COLO829 (cell line): ENCODE results near the gene F2R.
"Not testable (repeated sequence)": the region's sequence is repeated elsewhere in the genome, so short reads cannot be mapped to it uniquely, and the experiment has no call there.

Source experiments
- DNase-seq: peaks from one replicate; pipeline ENCODE4 v3.0.0; 2012; ENCODE audit warnings: low spot score

Gene F2R

DNA sequence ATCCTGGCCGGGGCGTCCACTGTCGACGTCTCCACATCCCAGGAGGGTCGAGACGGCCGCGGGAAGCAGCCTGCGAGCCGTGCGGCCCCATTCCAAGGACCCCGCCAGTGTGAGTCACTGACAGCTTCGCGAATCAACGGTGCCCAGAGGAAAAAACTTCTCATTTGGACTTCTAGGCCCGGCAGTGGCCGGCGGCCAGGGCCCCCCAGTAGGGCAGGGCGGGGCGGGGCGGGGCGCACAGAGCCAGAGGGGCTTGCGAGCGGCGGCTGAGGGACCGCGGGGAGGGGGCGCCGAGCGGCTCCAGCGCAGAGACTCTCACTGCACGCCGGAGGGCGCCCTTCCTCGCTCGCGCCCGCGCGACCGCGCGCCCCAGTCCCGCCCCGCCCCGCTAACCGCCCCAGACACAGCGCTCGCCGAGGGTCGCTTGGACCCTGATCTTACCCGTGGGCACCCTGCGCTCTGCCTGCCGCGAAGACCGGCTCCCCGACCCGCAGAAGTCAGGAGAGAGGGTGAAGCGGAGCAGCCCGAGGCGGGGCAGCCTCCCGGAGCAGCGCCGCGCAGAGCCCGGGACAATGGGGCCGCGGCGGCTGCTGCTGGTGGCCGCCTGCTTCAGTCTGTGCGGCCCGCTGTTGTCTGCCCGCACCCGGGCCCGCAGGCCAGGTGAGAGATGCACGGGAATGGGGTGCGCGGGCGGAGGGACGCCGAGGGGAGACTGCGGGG lies at the start of gene F2R:
Gene F2R, plus strand, starts transcription at position 391 of the 720 bp plus-strand sequence. Its CDS starts 182 bp downstream, at position 573.
- peak; percentile 44 for DNase-seq

DNA sequence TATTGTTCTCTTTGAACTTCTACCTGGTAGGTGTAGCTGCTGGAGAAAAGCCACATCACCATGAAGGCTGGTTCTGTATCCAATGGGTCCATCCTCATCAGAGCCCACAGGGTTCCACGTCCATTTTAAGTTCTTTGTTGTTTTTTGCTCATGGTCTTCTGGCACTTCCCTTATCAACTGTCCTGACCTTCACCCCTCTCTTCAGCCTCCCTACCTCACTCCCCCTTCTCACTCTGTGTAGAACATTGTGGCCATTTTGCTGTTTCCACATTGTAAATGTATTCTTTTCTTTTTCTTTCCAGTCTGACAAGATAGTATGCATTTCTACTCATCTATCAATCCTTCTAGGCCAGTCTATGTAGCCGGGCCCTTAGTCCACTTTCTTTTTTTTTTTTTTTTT lies 48.4 kb upstream of the F2R start:
- no peak for DNase-seq

DNA sequence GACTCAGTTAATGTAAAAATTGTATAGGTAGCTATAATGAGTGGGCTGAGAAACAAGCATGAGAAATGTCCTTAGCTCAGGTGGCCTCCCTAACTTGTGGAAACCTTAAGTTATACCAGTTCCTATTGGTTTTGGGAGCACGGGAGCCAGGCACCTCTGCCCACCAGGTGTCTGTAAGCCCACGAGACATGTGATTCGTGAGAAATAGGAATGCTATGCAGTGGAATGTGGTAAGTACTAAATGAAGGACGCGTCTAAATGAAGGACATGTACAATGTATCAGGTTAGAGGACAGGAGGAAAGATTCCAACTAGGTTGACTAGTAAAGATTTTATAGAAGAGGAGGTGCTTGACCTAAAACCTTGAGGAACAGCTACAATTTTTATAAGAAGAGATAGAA lies 46.7 kb upstream of the F2R start:
- no peak for DNase-seq

DNA sequence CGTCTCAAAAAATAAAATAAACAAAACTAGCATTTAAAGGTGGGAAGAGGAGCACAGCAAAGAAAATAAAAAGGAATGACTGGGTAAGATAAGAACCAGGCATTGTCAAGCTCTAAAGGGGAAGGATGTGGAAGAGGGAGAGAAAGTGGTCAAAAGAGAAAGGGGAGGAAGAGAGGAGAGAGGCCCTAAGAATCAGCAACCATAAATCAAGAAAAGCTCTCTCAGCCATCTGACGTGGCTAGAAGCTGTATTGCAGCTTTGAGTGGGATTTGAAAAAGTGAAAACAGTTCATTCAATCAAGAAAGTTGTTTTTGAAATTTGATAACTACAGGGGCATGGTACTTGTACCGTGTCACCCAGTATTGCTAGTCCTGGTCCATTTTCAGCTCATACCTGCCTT lies 45.4 kb upstream of the F2R start:
- no peak for DNase-seq

DNA sequence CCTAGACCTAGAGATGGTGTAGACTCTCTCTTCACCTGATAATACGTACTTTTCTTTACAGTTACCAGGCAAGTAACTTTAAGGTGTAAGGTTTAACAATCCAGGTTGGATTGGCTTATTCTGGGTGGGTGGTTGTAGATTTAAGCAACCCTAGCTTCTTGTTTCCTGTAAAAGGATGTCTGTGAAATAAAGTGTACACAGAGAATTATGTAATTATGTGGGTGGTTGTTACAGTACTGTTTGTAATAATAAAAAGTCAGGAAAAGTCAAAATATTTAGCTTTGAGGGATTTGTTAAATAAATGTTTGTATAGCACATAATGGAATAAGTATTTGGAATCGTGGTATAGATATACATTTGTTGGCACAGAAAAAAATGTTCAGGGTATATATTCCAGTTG lies 43.7 kb upstream of the F2R start:
- DNase-seq, result no peak

DNA sequence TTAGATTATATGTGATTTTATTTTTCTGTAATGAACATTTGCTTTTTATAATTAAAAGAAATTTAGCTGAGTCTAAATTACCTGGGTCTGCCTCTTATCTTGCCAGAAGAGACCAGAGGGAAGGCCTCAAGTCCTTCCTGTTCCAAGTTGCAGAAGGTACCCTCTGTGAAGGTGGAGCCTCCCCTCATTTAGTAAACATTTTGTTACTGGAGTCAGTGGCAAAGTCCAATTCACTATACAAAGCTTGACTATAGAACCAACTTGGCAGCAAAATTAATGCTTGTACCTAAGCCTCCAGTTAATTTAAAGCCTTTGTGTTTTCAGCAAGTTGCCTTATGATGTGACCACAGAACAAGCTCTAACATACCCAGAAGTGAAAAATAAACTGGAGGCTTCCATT lies 42.8 kb upstream of the F2R start:
- no peak for DNase-seq

DNA sequence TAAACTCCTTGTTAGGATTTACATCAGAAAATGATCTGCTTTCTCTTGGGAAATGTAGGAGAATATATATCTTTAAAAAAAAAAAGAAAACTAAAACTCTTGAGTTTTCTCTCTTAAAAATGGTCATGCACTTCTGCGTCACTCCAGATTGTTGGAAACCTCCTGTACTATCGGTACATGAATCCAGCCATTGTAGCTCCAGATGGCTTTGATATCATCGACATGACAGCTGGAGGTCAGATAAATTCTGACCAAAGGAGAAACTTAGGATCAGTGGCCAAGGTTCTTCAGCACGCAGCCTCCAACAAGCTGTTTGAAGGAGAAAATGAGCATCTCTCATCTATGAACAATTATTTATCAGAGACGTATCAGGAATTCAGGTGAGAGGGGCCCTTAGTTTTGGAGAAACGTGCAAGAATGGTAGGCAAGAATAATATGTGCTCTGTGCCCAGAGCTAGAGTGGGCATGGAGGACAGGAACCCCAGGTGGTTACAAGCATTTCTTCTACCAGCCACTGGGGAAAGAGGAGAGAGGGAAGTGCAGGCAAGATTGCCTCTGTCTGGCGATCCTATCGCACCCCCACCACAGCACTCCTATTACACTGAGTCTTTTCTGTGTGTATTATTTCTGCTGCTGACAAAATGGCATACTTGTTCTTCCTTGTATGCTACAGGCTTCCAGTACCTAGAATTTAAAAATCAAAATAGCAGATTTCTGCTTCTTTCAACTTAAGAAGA lies 41.4 kb upstream of the F2R start:
- no peak for DNase-seq

DNA sequence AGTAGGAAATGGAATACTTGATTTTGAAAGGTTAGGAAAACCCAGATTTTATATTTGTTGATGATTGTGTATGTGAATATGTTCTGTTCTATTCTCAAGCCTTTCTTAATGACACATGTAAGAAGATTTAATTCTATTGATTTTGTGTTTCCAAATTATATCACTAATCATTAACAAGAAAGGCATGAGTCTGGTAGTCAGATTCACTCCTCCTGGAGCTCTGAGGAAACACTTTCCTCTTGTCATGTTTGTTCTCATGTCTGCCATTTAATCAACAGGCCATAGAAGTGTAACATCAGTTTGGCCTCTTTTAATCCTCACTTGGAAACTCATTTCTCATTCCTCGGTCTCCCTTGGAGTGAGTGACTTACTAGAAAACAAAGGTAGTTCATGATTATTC lies 40.6 kb upstream of the F2R start:
- DNase-seq, result no peak

DNA sequence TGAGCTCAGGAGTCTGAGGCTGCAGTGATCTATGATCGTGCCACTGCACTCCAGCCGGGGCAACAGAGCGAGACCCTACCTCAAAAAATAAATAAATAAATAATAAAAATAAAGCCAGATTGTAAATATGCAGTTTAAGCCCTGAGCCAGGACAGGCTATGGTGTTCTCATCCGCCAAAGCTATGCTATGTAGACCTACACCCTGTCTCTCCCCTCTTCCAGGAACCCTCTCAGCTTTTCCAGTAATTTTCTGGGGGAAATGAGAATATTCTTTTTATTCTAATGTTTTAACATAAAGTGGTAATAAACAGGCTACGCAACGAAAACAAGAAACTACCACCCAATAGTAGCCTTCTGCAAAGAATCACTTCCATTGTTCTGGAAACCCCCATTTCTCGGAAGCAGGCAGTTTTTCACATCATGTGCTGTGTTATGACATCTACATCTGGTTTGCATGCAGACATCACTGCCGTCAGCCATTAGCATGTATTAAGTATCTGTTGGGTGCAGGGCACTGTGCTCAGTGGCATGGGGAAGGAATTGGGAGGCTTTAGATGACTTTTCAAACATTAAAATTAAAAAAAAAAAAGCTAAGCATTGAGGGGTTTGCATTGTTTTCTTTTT lies 38.0 kb upstream of the F2R start:
- DNase-seq, result no peak

DNA sequence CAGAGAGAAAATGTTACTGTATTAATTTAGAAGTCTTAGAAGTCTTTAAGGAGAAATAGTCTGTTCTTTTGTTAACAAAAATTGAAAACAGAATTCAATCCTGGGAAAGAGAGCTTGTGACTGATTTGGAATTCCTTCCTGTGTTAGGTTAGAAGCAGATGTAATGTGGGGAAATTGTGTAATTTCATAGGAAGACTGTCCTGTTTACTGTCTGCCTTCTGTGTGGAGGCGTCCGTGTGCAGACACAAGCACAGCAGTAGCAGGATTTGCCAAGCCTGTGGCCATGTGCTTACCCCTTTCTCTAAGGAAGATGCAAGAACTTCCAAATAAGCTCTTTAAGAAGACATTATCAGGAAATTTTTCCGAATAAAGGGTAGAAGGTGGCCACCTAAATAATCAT lies 36.7 kb upstream of the F2R start:
- DNase-seq, result no peak

DNA sequence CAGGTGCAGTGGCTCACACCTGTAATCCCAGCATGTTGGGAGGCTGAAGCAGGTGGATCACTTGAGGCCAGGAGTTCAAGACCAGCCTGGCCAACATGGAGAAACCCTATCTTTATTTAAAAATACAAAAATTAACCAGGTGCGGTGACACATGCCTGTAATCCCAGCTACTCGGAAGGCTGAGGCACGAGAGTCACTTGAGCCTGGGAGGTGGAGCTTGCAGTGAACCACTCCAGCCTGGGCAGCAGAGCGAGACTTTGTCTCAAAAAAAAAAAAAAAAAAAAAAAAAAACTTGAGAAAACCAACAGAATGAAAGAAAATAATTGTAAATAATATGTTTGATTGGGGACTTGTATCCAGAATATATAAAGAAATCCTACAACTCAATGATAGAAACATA lies 35.1 kb upstream of the F2R start:
- DNase-seq, result not testable (repeated sequence)

DNA sequence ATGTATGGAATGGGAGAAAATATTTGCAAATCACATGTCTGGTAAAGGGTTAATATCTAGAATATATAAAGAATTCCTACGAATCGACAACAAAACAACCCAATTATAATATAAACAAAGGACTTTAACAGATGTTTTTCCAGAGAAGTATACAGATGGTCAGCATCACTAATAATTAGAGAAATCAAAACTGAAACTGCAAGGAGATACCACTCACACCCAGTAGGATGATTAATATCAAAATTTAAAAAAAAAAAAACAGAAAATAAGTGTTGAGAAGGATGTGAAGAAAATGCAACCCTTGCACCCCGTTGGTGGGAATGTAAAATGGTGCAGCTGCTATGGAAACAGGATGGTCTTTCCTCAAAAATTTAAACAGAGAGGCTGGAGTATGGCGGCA lies 34.6 kb upstream of the F2R start:
- DNase-seq, result no peak

DNA sequence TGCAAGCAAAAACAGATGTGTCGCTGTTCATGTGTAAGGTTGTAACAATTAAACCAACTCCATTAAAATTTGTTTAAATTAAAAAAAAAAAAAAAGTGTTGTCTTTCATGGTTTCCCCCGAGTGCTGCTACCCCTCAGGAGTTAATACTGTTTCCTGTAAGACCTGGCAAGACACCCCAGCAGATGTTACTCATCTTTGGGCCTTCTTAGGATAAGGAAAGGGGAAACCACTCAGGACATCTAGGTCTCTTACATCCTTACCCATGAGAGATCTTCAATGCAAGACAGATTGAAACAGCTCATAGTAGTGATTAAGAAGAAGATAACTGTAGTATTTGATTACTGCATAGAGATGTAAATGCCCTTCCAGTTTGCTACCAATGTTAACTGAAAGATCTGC lies 33.5 kb upstream of the F2R start:
- no peak for DNase-seq

DNA sequence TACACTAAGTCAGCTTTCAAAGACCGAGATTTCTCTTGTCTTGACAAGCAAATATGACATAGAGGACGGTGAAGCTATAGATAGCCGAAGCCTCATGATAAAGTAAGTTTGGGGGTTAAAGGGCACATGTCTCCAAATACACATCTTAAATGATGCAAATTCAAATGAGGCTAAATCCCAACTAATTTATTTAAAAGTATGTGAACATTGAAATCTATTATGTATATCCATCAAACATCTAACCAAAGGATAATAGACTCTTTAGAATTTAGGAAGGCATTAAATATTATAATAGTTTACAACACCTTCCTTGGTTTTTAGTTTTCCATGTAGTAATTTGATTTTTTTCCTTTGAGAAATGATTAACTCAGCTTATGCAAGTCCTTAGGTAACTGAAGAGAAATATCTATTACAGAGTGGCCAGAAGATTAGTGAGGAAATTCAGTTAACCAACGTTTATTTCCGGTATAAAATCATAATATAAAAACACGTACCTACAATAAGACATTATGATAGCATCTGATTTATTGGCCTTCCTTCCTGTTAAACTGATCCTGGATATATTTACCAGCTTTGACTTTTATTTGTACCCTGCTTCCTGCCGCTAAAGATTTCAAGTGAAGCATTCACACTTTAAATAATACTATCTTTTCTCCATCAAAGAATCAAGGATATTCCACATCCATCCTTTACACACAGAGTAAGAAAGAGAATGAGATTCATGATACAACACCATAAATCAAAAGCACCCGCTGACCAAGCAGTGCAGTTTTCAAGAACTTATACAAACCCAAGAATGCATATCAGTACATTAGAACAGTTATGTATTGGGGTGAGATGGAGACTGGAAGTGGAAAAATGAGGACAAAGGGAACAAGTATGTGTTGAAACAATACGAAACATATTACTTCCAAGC lies 31.9 kb upstream of the F2R start:
- DNase-seq, result no peak

DNA sequence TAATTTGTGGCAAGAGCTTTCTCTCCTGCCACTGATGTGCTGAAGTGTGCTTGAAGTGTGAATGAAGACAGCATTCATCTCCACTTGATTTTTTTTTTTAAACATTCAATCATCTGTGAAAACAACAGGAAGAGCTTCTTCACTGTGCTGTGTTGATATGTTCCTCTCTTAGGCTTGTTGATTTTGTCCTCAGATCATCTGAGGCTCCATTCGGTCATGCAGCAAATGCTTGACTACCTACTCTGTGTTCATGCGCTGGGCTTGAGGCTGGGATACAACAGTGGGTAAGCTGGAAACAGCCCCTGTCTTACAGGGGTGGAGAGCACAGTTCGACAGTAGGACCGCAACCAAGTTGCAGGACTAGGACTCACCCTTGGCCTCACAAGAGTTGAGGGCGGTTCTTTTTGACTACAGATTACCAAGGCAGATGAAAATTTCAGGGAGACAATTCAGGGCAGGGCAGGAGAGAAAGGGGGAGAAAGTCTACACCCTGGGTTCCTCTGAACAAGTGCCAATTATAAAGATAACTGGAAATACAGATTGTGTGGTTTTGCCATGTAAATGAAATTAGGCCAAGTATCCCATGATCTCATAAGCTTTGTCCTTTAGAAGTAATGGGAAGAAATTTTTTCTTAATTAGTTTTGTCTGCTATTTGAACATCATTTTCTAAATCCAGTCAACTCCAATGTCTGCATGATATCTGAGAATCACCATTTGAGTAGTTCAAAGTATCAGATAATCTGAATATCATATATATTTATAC lies 31.0 kb upstream of the F2R start:
- DNase-seq, result no peak

DNA sequence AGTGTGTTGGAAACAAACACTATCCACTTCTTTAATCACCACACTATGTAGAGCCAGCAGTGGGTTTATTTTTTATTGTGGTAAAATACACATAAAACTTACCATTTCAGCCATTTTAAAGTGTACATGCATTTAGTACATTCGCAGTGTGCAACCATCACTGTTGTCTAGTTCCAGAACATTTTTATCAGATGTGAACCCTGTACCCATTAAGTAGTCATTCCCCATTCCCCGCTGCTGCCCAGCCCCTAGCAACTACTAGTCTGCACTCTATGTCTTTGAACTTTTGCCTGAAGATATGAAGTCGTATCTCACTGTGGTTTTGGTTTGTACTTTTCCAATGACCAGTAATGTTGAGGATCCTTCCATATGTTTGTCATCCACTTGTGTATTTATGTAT lies 30.2 kb upstream of the F2R start:
- DNase-seq, result no peak

DNA sequence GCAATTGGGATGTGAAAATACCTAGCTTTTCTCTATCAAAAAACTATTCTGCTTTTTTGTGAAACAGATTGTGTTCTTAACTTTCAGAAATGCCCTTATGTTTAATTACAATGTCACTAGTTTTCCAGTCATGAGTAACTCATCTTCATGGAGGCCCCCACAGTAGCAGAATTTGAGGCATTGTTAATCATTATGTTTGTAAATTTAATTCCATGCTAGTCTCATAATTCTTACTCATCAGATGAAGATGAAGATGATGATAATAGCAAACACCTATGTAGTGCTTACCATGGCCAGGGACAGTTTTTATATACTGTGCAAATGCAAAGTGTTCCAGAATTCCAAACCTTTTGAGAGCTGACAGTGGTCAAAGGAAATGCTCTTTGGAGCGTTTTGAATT lies 27.7 kb upstream of the F2R start:
- no peak for DNase-seq

DNA sequence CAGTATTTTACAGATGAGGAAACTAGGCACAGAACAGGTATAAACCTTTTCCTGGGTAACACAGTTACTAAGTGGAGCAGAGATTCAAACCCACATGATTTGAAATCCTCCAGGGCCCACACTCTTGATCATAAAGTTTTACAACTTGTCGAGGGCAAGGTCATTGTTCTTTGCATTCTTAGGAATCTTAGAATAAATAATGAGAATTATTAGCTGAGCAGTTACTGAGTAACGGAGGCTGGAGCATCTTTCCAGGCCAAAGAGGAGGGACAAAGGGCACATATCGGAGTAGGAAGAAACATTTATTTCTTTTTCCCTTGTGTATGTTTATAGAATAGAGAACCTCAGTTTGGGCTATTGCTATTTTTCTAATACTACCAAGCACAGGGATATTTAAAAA lies 27.1 kb upstream of the F2R start:
- DNase-seq, result no peak

DNA sequence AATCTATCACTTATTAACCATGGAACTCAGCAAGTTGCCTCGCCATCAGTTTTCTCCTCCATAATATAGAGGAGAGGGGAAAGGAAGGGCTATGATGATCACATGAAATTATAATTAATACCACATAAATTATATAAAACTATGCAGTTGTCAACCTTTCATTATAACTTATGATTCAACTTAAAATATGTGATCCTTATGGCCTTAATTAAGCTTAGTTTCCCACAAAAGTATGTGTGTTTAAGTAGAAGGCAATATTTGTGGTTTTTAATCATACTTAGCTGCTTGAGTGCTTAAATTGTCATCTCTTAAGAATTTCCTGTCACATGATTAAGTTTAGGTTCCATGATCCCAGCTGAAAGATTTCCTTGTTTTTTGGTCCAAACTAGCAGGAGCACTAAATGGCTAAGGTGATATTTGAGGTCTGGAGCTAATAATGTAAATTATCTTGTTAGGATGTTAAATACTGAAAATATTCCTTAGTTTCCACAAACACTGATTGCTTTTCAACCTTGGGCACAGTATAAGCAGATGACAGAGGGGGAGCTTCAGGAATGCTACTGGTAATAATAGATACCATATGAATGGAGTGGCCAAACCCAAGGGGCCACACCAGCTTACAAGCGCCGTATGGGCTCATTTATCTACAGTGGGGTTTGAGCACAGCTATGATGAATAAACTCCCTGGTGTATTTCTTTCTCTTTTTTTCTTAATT lies 26.4 kb upstream of the F2R start:
- peak; percentile 43 for DNase-seq

DNA sequence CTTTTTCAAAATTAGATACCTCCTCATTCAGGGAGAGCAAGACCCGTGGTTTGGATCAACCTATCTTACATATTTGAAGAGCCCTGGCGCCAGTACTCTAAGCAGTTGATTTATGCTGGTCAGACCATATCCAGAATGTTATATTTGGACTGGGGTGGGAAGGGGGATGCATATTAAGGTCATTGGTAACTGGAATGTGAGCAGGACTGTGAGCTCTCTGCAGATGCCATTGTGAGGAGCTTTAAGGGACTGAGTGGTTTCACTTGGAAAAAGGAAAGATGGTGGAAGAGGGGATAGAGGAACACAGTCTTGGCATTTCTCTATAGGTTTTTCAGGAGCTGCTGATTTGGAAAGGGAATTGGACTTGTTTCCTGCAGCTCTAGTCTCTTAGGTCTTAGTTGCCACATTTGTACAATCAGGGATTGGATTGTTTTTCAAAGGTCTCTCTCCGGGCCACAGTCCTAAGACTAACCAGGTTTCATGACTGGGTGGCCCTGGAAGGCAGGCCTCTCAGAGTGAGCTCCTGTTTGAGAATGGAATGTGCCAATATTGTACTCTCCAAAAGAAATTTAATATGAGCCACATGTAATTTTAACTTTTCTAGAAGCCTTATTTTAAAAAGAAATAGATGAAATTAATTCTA lies 25.8 kb upstream of the F2R start:
- DNase-seq, result no peak
